Lower leg skin (tissue), 3 donors: ENCODE measurements around the gene KISS1R.
"Not testable (repeated sequence)": the region's sequence is repeated elsewhere in the genome, so short reads cannot be mapped to it uniquely, and the experiment has no call there.

ENCODE experiments used
- POLR2A ChIP-seq, 2 donors: fragments of 450-650 bp; IDR thresholded peaks; one replicate each; pipeline ENCODE4 v1.6.1; 2016 to 2017; ENCODE audit warnings: antibody characterized with exemption in 2 of 2, mild to moderate bottlenecking in 1 of 2, moderate library complexity in 1 of 2
- TF ChIP-seq, protein P1 (sequence below), 3 donors: fragments of 450-650 bp; IDR thresholded peaks; one replicate each; pipeline ENCODE4 v1.5.1; 2016; ENCODE audit warnings: antibody characterized with exemption in 3 of 3, mild to moderate bottlenecking in 3 of 3, moderate library complexity in 2 of 3

DNA sequence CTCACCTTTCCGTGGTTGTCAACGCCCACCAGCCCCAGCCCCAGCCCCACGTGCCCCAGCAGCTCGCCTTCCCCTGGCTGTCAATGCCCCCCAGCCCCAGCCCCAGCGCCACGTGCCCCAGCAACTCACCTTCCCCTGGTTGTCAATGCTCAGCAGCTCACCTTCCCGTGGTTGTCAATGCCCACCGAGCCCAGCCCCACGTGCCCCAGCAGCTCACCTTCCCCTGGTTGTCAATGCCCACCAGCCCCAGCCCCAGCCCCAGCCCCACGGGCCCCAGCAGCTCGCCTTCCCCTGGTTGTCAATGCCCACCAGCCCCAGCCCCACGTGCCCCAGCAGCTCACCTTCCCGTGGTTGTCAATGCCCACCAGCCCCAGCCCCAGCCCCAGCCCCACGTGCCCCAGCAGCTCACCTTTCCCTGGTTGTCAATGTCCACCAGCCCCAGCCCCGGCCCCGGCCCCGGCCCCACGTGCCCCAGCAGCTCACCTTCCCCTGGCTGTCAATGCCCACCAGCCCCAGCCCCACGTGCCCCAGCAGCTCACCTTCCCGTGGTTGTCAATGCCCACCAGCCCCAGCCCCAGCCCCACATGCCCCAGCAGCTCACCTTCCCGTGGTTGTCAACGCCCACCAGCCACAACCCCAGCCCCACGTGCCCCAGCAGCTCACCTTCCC, 39.0 kb upstream of the KISS1R start:
- TF ChIP-seq, protein P1, sequence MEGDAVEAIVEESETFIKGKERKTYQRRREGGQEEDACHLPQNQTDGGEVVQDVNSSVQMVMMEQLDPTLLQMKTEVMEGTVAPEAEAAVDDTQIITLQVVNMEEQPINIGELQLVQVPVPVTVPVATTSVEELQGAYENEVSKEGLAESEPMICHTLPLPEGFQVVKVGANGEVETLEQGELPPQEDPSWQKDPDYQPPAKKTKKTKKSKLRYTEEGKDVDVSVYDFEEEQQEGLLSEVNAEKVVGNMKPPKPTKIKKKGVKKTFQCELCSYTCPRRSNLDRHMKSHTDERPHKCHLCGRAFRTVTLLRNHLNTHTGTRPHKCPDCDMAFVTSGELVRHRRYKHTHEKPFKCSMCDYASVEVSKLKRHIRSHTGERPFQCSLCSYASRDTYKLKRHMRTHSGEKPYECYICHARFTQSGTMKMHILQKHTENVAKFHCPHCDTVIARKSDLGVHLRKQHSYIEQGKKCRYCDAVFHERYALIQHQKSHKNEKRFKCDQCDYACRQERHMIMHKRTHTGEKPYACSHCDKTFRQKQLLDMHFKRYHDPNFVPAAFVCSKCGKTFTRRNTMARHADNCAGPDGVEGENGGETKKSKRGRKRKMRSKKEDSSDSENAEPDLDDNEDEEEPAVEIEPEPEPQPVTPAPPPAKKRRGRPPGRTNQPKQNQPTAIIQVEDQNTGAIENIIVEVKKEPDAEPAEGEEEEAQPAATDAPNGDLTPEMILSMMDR (IDR thresholded peaks at IDR 0.05), result not testable (repeated sequence)
- not testable (repeated sequence) for TF ChIP-seq POLR2A (IDR thresholded peaks at IDR 0.05)
